ENCODE data around the gene KRT81. TPM values are rescaled to one million over a fixed set of nuclear protein-coding genes. Genes with fewer than 3 reads are reported as not detected.
"Not testable (repeated sequence)": the region's sequence is repeated elsewhere in the genome, so short reads cannot be mapped to it uniquely, and the experiment has no call there.

The KRT81 gene
- total RNA-seq, 4 donors from 2014 or later: 0.19 to 0.42 TPM; not detected in 2

DNA sequence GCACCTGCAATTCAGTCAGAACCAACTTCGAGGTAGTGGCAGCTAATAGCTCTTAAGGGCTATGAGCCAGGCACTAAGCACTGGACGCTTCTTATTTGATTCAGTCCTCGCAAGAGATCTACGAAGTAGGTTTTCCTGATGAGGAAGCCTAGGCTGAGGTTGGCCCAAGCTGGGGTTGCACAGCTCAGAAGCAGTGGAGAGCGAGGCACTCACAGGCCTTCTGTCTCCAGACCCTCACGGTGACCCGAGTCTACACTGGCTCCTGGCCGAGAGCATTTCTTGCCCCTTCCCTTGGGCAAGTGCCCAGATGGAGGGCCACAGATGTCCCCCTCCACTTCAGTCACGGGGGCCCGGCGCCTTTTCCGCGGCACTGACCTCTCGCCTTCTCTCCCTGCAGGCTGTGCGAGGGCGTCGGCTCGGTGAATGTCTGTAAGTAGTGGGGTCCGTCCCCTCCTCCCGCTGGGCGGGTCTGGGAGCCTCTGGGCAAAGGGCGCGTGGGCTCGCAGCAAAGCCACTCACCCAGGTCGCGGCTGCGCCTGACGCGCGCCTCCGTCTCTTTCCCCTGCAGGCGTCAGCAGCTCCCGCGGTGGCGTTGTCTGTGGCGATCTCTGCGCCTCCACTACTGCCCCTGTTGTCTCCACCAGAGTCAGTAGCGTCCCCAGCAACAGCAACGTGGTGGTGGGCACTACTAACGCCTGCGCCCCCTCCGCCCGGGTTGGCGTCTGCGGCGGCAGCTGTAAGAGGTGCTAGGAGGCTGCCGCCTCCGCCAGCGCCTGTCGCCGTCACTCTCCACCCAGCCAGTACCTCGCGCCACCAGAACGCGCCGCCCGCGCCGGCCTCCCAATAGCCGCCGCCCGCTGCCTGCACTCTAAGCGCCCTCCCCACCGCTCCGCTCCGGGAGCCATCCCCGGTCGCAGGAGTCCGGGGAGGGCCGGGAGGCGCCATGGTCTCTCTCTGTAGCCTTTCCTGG, 16.8 kb upstream of the KRT81 start:
- H3K36me3 ChIP-seq: no peaks in the 10 kb centered on the region
- H3K27ac ChIP-seq (replicated peaks in 1 of 4): peak overlapping the region; percentile 21 to 78 (median 62)
- TF ChIP-seq EP300 (IDR thresholded peaks at IDR 0.05) (no peak), POLR2A (IDR thresholded peaks at IDR 0.05; ENCODE audit: low read depth) (no peak), POLR2AphosphoS5 (IDR thresholded peaks at IDR 0.05) (peak; percentile 15 to 67)
- TF ChIP-seq, protein P1, sequence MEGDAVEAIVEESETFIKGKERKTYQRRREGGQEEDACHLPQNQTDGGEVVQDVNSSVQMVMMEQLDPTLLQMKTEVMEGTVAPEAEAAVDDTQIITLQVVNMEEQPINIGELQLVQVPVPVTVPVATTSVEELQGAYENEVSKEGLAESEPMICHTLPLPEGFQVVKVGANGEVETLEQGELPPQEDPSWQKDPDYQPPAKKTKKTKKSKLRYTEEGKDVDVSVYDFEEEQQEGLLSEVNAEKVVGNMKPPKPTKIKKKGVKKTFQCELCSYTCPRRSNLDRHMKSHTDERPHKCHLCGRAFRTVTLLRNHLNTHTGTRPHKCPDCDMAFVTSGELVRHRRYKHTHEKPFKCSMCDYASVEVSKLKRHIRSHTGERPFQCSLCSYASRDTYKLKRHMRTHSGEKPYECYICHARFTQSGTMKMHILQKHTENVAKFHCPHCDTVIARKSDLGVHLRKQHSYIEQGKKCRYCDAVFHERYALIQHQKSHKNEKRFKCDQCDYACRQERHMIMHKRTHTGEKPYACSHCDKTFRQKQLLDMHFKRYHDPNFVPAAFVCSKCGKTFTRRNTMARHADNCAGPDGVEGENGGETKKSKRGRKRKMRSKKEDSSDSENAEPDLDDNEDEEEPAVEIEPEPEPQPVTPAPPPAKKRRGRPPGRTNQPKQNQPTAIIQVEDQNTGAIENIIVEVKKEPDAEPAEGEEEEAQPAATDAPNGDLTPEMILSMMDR (IDR thresholded peaks at IDR 0.05): peak in 2 of 3 experiments; percentile 17 to 55
- H3K9me3 ChIP-seq: no peaks in the 10 kb centered on the region
- peak overlapping the region; percentile 54 to 58 (median 58) for H3K4me3 ChIP-seq
- 14% methylated on average over 20 of the region's 71 CpGs for WGBS
- H3K4me1 ChIP-seq: peaks cover 7 to 29% (median 19%) of the 10 kb centered on the region in 4 donors
- peaks cover 0 to 9% (median 0%) of the 10 kb centered on the region in 4 donors for H3K27me3 ChIP-seq
- intact Hi-C loops (cut with DNase I): no loop called here
- no peak for DNase-seq (ENCODE audit: extremely low spot score)

GRCh38 chr12:52306731-52307130, 15.4 kb upstream of the KRT81 start:
- TF ChIP-seq EP300 (IDR thresholded peaks at IDR 0.05): no peak
- TF ChIP-seq POLR2A (IDR thresholded peaks at IDR 0.05; ENCODE audit: low read depth): no peak
- Histone ChIP-seq H3K27ac (replicated peaks in 1 of 4) (no peak overlapping the region), H3K4me1 (peaks cover 7 to 29% (median 19%) of the 10 kb centered on the region in 4 donors), H3K36me3 (no peaks in the 10 kb centered on the region), H3K27me3 (peaks cover 0 to 9% (median 0%) of the 10 kb centered on the region in 4 donors), H3K9me3 (no peaks in the 10 kb centered on the region), H3K4me3 (no peak overlapping the region)
- intact Hi-C loops (cut with DNase I): no loop called here
- WGBS: 96% methylated on average over 2 of the region's 2 CpGs
- DNase-seq (ENCODE audit: extremely low spot score): no peak

GRCh38 chr12:52305921-52306705, 14.8 kb upstream of the KRT81 start:
- Histone ChIP-seq H3K36me3 (no peaks in the 10 kb centered on the region), H3K4me3 (no peak overlapping the region), H3K27ac (replicated peaks in 1 of 4) (no peak overlapping the region), H3K4me1 (peaks cover 7 to 26% (median 19%) of the 10 kb centered on the region in 4 donors), H3K9me3 (no peaks in the 10 kb centered on the region), H3K27me3 (peaks cover 0 to 9% (median 0%) of the 10 kb centered on the region in 4 donors)
- WGBS: 82% methylated on average over 2 of the region's 11 CpGs
- DNase-seq (ENCODE audit: extremely low spot score): no peak
- intact Hi-C loops (cut with DNase I): no loop called here
- TF ChIP-seq POLR2A (IDR thresholded peaks at IDR 0.05; ENCODE audit: low read depth): no peak
- TF ChIP-seq, protein P1 (IDR thresholded peaks at IDR 0.05): peak in 1 of 3 experiments; percentile 21

DNA sequence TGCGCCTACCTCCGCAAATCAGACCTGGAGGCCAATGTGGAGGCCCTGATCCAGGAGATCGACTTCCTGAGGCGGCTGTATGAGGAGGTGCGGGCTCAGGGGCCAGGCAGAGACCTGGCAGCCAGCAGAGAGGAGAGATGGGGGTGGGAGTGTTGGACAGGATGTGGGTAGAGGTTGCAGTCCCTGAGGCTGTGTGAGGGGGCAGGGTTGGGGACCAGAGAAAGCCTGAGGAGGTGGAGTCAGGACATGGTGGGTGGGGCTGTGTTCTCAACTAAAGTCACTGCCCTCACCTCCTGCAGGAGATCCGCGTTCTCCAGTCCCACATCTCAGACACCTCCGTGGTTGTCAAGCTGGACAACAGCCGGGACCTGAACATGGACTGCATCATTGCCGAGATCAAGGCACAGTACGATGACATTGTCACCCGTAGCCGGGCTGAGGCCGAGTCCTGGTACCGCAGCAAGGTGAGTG, 13.6 kb upstream of the KRT81 start:
- H3K9me3 ChIP-seq; H3K27me3 ChIP-seq; DNase-seq (ENCODE audit: extremely low spot score); intact Hi-C loops (cut with DNase I); H3K27ac ChIP-seq (replicated peaks in 1 of 4); H3K36me3 ChIP-seq; H3K4me3 ChIP-seq: not testable (repeated sequence)
- peaks cover 7 to 24% (median 19%) of the 10 kb centered on the region in 4 donors for H3K4me1 ChIP-seq
- WGBS: 87% methylated on average over 15 of the region's 15 CpGs

DNA sequence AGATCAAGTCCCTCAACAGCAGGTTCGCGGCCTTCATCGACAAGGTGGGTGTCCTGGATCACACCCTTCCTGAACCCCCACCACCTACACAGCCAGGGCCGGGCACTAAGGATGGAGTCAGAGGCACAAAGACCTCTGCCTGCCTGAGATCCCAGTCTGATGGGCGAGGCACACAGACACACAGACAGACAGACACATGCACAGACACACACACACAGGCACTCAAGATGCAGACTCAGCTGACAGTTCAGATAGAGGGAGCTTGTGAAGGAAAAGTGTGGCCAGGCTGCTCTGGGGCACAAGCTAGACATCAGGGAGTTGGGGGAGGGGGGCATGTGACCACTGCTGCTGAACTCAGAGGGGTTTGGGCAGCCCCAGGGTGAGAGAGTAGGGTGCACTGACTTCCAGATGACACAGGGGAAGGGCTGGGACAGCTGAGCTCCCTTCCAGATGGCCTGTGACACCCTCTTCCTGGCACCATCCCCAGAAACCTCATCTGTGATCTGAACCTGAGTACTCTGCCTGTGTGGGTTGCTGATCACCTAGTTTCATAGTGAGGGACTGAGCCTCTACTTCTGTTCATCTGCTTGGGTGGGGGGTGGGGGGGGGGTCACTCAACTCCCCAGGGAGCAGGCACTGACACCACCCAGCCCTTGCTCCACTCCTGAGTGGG, 11.0 kb upstream of the KRT81 start:
- intact Hi-C loops (cut with DNase I); H3K4me3 ChIP-seq; H3K36me3 ChIP-seq; DNase-seq (ENCODE audit: extremely low spot score); H3K27ac ChIP-seq (replicated peaks in 1 of 4); H3K27me3 ChIP-seq; H3K4me1 ChIP-seq; H3K9me3 ChIP-seq: not testable (repeated sequence)
- no CpG with 5 or more reads among the region's 5 CpGs for WGBS

GRCh38 chr12:52301721-52302120, 10.4 kb upstream of the KRT81 start:
- H3K4me1 ChIP-seq; H3K27ac ChIP-seq (replicated peaks in 1 of 4); H3K36me3 ChIP-seq; H3K9me3 ChIP-seq; DNase-seq (ENCODE audit: extremely low spot score); H3K27me3 ChIP-seq; H3K4me3 ChIP-seq; intact Hi-C loops (cut with DNase I): not testable (repeated sequence)
- WGBS: 81% methylated on average over 11 of the region's 31 CpGs

All from esophagus muscularis mucosa (tissue), 4 donors.